Keratinocyte (primary cell): ENCODE measurements around the gene SLC22A14.

Source experiments
- EZH2 ChIP-seq: IDR thresholded peaks from one replicate; pipeline ENCODE4 v1.6.1; 2012; ENCODE audit warnings: inconsistent platforms, mild to moderate bottlenecking, low read length, moderate library complexity
- TF ChIP-seq, protein P1 (sequence below), 3 experiments: IDR thresholded peaks in 1 of 3; conservative IDR thresholded peaks in 1 of 3; optimal IDR thresholded peaks in 1 of 3; 2 replicates in 2 of 3; 3 replicates in 1 of 3; pipeline versions ENCODE3 to v1.5.1; 2011; ENCODE audit warnings: low read length in 3 of 3, mild to moderate bottlenecking in 3 of 3, moderate library complexity in 2 of 3, control low read depth in 1 of 3, inconsistent platforms in 1 of 3; ENCODE audit not compliant: insufficient read depth in 2 of 3; ENCODE audit errors: extremely low read depth in 1 of 3

GRCh38 chr3:38260474-38260873, 21.6 kb upstream of the SLC22A14 start:
- TF ChIP-seq EZH2: no peak
- TF ChIP-seq, protein P1, sequence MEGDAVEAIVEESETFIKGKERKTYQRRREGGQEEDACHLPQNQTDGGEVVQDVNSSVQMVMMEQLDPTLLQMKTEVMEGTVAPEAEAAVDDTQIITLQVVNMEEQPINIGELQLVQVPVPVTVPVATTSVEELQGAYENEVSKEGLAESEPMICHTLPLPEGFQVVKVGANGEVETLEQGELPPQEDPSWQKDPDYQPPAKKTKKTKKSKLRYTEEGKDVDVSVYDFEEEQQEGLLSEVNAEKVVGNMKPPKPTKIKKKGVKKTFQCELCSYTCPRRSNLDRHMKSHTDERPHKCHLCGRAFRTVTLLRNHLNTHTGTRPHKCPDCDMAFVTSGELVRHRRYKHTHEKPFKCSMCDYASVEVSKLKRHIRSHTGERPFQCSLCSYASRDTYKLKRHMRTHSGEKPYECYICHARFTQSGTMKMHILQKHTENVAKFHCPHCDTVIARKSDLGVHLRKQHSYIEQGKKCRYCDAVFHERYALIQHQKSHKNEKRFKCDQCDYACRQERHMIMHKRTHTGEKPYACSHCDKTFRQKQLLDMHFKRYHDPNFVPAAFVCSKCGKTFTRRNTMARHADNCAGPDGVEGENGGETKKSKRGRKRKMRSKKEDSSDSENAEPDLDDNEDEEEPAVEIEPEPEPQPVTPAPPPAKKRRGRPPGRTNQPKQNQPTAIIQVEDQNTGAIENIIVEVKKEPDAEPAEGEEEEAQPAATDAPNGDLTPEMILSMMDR (optimal IDR thresholded peaks at IDR 0.05 in 1 of 3, IDR thresholded peaks at IDR 0.05 in 1 of 3, conservative IDR thresholded peaks at IDR 0.05 in 1 of 3; ENCODE audit: extremely low read depth in 1 of 3, insufficient read depth in 2 of 3, low read length in 3 of 3): no peak
